ENCODE data around the gene SOWAHD.
A peak's percentile ranks its signal among the peaks of the same experiment; 100 is the strongest.
"Not testable (repeated sequence)": the region's sequence is repeated elsewhere in the genome, so short reads cannot be mapped to it uniquely, and the experiment has no call there.

SOWAHD gene, protein sequence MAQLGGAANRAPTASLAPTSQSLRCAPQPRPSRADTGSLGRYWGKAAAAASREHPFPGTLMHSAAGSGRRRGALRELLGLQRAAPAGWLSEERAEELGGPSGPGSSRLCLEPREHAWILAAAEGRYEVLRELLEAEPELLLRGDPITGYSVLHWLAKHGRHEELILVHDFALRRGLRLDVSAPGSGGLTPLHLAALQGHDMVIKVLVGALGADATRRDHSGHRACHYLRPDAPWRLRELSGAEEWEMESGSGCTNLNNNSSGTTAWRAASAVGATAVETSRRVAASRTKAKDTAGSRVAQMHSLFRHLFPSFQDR

GRCh38 chrX:119757979-119758730, at the start of gene SOWAHD:
Gene SOWAHD, plus strand, starts transcription at chrX:119758588. Its CDS starts 80 bp downstream, at chrX:119758668.
- DNase-seq: peak; percentile 59

DNA sequence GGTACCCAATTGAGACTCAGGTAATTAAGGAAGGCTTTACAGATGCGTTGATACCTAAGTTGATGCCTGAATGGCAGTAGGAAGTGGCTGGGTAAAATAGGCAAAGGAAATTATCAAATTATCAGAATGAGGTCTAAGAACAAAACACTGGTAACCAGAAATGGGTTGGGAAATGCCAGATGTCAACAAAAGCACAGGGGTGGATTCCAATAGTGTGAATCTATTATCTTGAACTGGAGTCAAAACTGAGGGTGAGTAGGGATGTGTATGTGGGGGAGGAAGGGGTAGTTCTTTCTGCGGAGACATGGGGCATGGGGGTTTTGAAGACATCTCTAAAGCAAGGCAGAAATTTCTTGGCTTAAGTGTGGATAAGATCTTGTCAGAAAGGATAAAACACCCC, 49.5 kb upstream of the SOWAHD start:
- no peak for DNase-seq

DNA sequence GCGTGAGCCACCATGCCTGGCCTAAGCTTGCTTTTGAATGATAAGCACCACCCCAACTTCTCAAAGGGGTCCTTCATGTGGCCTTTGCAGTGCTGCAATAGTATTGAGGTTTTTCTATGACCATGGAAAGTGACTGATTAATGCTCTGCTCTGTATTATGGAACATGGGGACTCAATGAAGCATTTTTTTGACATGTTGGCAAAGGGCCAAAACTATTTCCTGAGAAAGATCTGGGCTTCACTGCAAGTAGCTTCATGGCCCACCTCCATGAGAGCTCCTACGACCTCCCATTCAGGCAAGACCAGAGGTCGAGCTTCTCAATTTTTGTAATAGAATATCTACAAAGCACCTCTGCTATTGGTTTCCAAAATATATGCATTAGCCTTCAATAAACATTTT, 48.8 kb upstream of the SOWAHD start:
- DNase-seq: no peak

GRCh38 chrX:119721487-119721886, 36.9 kb upstream of the SOWAHD start:
- DNase-seq: no peak

- no peak for DNase-seq
These were observed 36.5 kb upstream of the SOWAHD start for GRCh38 chrX:119721926-119722325.

GRCh38 chrX:119726900-119727555, 31.4 kb upstream of the SOWAHD start:
- no peak for DNase-seq

- no peak for DNase-seq
These were observed 29.9 kb upstream of the SOWAHD start for GRCh38 chrX:119728487-119728886.

DNA sequence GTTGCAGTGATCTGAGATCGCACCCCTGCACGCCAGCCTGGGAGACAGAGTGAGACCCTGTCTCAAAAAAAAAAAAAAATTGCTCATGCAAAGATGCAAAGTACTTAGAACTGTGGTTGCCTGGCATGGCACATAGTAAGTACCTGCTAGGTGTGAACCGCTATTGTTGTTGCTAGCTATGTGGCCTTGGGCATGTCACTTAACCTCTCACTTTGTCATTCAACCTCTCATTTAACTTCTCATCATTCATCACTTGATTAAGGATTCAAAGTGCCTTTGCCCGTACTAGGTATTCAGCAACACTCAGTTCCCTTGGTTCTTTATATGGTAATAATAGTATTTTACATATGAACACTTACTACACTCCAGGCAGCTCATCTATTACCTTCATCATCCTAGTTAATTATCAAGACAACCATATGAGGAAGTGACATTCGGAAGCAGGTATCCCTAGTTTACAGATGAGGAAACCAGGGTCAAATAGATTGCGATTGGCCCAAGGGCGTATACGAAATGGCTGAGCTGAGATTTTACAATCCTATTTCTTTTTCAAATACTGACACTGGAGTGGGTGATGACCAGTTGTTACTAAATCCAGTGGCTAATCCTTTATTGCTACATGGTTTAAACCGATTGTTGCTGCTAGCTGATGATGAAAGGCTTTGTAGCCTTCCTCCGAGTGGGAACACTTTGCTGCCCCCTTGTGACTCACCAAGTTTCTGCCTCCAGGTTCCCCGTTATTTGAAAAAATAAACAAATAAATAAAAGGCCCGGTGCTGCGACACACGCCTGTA, 28.8 kb upstream of the SOWAHD start:
- peak; percentile 77 for DNase-seq

GRCh38 chrX:119734897-119735339, 23.5 kb upstream of the SOWAHD start:
- no peak for DNase-seq

DNA sequence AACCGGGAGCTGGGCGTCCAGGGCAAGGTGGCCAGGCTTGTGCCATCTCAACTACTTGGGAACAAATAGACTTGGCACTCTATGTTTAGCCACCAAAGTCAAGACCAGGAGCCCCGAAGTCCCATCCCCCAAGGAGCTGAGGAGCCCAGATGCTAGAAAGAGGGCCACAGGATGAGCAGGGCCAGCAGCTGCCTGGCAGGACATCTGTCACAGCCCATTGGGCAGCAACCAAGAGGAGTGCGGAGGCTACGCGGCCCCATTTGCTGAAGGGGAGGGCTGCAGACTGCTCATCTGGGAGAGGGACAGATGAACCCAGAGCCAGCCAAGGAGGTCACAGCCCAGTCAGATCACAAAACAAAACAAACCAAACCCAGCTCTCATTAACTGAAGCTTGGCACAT, 22.9 kb upstream of the SOWAHD start:
- DNase-seq: peak; percentile 53

DNA sequence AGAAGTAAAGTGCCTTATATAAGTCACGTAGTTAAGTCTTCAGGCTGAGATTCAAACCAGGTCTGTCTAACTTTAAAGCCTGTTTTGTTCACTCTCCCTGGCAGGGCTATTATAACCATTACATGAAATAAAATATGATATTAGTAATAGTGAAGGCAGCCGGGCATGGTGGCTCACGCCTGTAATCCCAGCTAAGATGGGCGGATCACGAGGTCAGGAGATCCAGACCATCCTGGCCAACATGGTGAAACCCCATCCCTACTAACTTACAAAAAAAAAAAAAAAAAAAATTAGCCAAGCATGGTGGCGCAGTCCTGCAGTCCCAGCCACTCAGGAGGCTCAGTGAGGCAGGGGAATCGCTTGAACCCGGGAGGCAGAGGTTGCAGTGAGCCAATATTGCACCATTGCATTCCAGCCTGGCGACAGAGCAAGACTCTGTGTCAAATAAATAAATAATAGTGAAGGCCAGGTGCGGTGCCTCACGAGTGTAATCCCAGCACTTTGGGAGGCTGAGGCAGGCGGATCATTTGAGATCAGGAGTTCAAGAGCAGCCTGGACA, 22.1 kb upstream of the SOWAHD start:
- DNase-seq: no peak

GRCh38 chrX:119738742-119739141, 19.6 kb upstream of the SOWAHD start:
- no peak for DNase-seq

GRCh38 chrX:119745283-119745848, 13.0 kb upstream of the SOWAHD start:
- no peak for DNase-seq

GRCh38 chrX:119750131-119750530, 8.3 kb upstream of the SOWAHD start:
- not testable (repeated sequence) for DNase-seq

GRCh38 chrX:119750751-119751150, 7.6 kb upstream of the SOWAHD start:
- DNase-seq: not testable (repeated sequence)

- no peak for DNase-seq
These were observed 5.4 kb upstream of the SOWAHD start for GRCh38 chrX:119753001-119753400.

- peak; percentile 50 for DNase-seq
These were observed 4.6 kb upstream of the SOWAHD start for GRCh38 chrX:119753639-119754257.

DNA sequence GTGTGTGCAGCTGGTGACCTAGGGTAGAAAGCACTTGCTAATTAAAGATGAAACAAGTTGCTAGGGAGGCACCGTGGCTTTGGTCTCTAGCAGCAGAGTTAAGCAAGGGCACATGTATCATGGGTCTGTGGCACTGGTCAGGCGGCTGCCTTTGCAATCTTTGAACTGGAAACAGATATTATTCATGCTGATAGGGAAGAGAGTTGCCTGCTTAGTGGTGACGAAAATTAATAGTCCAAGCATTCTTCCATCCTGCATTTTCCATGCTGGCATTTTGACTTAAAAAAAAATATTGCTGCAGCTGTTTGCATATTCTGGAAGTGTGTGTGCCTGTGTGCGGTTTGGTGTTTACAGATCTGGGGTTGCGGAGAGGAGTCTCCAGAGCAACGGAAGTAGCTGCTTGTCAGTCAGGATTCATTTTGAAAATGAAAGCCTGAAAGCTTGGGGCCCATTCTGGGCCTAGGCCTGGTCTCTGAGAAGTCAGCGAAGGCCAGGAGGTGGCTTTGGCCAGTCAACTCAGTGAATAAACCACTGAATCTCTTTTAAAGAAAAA, 2.3 kb upstream of the SOWAHD start:
- DNase-seq: no peak

- DNase-seq: no peak
These were observed 1.3 kb upstream of the SOWAHD start for GRCh38 chrX:119756926-119757635.

DNA sequence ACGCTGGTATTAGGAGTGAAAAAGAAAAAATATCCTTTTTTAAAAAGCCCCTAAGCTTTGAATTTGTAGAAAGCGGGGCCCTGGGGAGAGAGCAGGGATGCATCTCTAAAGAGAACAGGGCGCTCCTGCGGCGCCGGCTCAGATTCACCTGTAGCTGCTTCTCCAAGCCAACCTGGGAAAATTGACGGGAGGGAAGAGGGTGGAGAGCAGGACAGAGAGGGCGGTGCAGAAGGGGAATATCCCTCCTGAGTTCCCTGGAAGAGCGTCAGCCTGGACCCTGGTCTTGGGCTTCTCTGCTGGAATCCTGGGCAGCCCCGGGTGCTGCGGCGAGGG, 776 bp upstream of the SOWAHD start:
- no peak for DNase-seq

- peak; percentile 57 for DNase-seq
These were observed 401 bp downstream of the SOWAHD start for GRCh38 chrX:119758731-119759247.
